Testis (tissue), 3 donors: Measurements from ENCODE around the gene DEAF1. TPM values are rescaled to one million over a fixed set of nuclear protein-coding genes. Genes with fewer than 3 reads are reported as not detected.

Experiments used
- DNase-seq: peaks from one replicate; pipeline ENCODE4 v3.0.0-alpha.2; 2019
- H3K27ac ChIP-seq, 2 donors: fragments of 200-600 bp; sonication (generic); one replicate each; pipeline ENCODE4 v1.5.1; 2019
- H3K27me3 ChIP-seq: fragments of 200-600 bp; sonication (generic); one replicate; pipeline ENCODE4 v1.5.1; 2019
- H3K36me3 ChIP-seq: fragments of 200-600 bp; sonication (generic); one replicate; pipeline ENCODE4 v1.5.1; 2017; ENCODE audit warnings: low read depth; ENCODE audit errors: missing control alignments
- H3K4me1 ChIP-seq: fragments of 200-600 bp; sonication (generic); one replicate; pipeline ENCODE4 v1.5.1; 2019
- H3K4me3 ChIP-seq, 2 donors: fragments of 200-600 bp; sonication (generic); one replicate each; pipeline ENCODE4 v1.5.1; 2017 to 2019
- H3K9me3 ChIP-seq: fragments of 200-600 bp; sonication (generic); one replicate; pipeline ENCODE4 v1.5.1; 2017
- POLR2A ChIP-seq: fragments of 450-650 bp; IDR thresholded peaks from one replicate; pipeline ENCODE4 v1.6.1; 2017; ENCODE audit warnings: antibody characterized with exemption, mild to moderate bottlenecking, moderate library complexity
- WGBS, 2 donors: methylation state at CpG; one replicate each; pipeline ENCODE4 v1.1.5; 2018; 5-methylcytosine and 5-hydroxymethylcytosine counted together
- intact Hi-C: fragments of 100-400 bp; cut with DNase I; formaldehyde crosslinking; loops from one replicate; pipeline ENCODE4 v1.15.1; 2023; ENCODE audit warnings: low total_unique reads
- polyA plus RNA-seq: library from polyadenylated mRNA; stranded (reverse); fragments of 350-450 nt; fragmentation: Illumina TruSeq; extraction: RNeasy Lipid Tissue Mini Kit (QIAGEN cat#74804); gene quantifications from one replicate; pipeline ENCODE4 v1.2.3, GENCODE V29; 2014; ENCODE audit warnings: low read depth, low replicate concordance; ENCODE audit not compliant: insufficient read depth
- total RNA-seq, 2 donors: library from RNA; depleted of rRNA; stranded (reverse); fragments of >200 nt; gene quantifications; one replicate each; pipeline ENCODE4 v1.2.3, GENCODE V29; 2016
- TF ChIP-seq, protein P1 (sequence below), 3 experiments: fragments of 450-650 bp in 2 of 3; fragments of 200-600 bp in 1 of 3; sonication (generic) in 1 of 3; IDR thresholded peaks; one replicate each; pipeline ENCODE4 v1.5.1; 2016 to 2019; ENCODE audit warnings: antibody characterized with exemption in 3 of 3, mild to moderate bottlenecking in 2 of 3, moderate library complexity in 1 of 3

The DEAF1 gene
- total and polyA plus RNA-seq, 3 donors from 2014 or later, result 47.9 to 116 (median 82.5) TPM

DNA sequence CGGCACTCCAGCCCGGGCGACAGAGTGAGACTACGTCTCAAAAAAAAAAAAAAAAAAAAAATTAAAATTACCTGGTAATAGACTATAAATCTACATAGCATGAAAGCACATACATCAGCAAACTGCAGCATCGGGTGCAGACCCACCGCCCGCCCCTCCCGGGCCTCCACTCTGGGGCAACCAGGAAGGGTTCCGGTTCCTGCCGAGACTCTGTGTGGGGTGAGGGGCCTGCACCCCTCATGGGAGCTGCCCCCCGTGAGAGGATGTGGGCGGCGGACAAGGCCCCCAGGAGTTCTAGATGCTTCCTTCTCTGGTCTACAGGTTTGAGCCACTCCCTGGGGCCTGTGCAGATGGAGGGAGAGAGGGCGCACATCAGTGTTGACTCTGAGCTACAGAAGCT, 48.8 kb downstream of the DEAF1 start:
- H3K4me1 ChIP-seq, result no peaks in the 10 kb centered on the region
- no peaks in the 10 kb centered on the region for H3K36me3 ChIP-seq
- no peak for TF ChIP-seq POLR2A
- TF ChIP-seq, protein P1, sequence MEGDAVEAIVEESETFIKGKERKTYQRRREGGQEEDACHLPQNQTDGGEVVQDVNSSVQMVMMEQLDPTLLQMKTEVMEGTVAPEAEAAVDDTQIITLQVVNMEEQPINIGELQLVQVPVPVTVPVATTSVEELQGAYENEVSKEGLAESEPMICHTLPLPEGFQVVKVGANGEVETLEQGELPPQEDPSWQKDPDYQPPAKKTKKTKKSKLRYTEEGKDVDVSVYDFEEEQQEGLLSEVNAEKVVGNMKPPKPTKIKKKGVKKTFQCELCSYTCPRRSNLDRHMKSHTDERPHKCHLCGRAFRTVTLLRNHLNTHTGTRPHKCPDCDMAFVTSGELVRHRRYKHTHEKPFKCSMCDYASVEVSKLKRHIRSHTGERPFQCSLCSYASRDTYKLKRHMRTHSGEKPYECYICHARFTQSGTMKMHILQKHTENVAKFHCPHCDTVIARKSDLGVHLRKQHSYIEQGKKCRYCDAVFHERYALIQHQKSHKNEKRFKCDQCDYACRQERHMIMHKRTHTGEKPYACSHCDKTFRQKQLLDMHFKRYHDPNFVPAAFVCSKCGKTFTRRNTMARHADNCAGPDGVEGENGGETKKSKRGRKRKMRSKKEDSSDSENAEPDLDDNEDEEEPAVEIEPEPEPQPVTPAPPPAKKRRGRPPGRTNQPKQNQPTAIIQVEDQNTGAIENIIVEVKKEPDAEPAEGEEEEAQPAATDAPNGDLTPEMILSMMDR (IDR thresholded peaks at IDR 0.05), result no peak
- WGBS, 2 donors, result 86 to 90% methylated on average over 13 to 14 of the region's 14 CpGs
- no peaks in the 10 kb centered on the region for H3K27me3 ChIP-seq
- H3K27ac ChIP-seq, result no peak overlapping the region
- DNase-seq, result no peak
- intact Hi-C loops, result no loop called here
- H3K9me3 ChIP-seq, result no peaks in the 10 kb centered on the region
- no peak overlapping the region for H3K4me3 ChIP-seq

DNA sequence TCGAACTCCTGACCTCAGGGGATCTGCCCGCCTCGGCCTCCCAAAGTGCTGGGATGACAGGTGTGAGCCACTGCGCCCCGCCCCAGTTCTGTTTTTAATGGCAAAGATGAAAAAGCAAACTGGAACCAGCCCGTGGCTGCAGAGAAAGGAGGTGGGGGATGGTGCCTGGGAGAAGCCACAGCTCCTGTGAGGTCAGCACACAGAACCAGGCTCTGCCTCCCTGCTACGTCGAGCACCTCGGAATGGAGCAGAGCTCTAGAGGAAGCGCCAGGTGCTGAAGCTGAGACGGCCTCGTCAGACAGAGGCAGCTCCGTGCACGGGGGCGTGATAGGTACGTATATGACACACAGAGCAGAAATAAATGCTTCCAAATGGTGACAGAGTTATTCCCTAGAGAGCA, 49.5 kb downstream of the DEAF1 start:
- intact Hi-C loops, result no loop called here
- Histone ChIP-seq H3K4me3 (no peak overlapping the region), H3K27ac (no peak overlapping the region), H3K27me3 (no peaks in the 10 kb centered on the region), H3K9me3 (no peaks in the 10 kb centered on the region), H3K36me3 (no peaks in the 10 kb centered on the region), H3K4me1 (no peaks in the 10 kb centered on the region)
- WGBS, 2 donors, result 84 to 86% methylated on average over 16 of the region's 16 CpGs
- TF ChIP-seq POLR2A, result no peak
- TF ChIP-seq, protein P1 (IDR thresholded peaks at IDR 0.05), result no peak
- no peak for DNase-seq

DNA sequence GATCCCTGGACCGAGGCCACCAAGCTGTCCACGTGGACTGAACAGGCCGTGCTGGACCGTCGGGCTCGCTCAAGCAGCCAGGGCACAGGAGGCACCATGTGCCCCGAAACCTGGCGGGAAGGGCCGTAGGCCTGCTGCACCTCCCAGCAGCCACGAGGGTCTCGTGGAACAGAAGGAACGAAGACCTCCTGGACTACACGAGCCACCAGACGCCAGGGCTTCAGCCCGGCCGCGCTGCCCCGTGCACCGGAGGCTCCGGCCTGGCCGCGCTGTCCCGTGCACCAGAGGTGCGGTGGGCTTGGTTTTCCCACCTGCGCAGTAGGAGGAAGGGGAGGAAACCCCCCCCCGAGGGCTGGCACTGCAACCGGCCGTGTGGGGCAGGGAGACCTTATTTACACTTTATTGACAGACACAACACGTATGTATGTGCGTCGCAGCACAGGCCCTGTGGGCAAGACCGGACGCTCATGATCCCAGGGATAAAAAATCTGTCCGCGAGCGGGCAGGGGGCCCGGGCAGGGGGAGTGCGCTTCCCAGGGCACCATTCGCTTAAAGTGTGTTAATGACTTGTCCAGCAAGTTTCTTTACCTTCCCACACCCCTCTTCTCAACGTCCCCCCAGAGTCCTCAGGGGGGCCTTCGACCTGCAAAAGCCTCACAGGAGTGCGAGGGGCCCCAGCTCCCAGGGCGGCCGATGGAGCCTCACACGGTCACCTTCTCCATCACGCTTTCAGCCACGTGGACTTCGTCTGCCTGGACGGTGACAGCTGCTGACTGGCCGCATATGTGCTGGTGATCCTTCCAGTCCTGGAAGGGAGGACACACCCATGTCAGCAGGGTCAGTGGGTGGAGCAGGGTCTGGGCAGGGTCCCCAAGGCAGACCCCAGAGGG, 50.9 kb downstream of the DEAF1 start:
- no peak for DNase-seq
- WGBS, 2 donors, result 89 to 91% methylated on average over 30 to 50 of the region's 50 CpGs
- Histone ChIP-seq H3K27me3 (no peaks in the 10 kb centered on the region), H3K4me3 (no peak overlapping the region), H3K4me1 (no peaks in the 10 kb centered on the region), H3K9me3 (no peaks in the 10 kb centered on the region), H3K27ac (no peak overlapping the region), H3K36me3 (no peaks in the 10 kb centered on the region)
- intact Hi-C loops, result no loop called here
- TF ChIP-seq, protein P1 (IDR thresholded peaks at IDR 0.05), result no peak
- TF ChIP-seq POLR2A, result no peak

DNA sequence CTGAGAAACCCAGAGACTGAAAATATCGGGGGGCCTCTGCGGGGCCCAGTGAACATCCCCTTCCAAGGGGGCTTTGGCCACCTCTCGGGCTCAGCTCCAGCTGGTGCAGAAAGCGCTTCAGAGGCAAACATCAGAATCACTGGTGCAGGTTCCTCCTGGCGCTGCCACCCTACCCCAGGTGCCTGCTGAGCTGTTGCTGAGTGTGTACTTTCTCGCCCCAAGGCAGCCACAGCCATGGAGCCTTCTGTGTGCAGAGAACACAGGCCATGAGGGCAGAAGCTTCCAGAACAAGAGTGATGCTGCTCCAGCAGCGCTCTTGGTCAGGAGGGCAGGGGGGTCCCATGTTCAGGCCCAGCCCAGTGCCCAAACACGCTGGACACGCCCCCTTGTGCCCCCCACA, 51.7 kb downstream of the DEAF1 start:
- 89 to 91% methylated on average over 9 of the region's 9 CpGs for WGBS, 2 donors
- Histone ChIP-seq H3K4me1 (no peaks in the 10 kb centered on the region), H3K36me3 (no peaks in the 10 kb centered on the region)

More for the DNA sequence above, 51.7 kb downstream of the DEAF1 start:
- Histone ChIP-seq H3K9me3 (no peaks in the 10 kb centered on the region), H3K27ac (no peak overlapping the region), H3K4me3 (no peak overlapping the region), H3K27me3 (no peaks in the 10 kb centered on the region)
- no peak for DNase-seq
- intact Hi-C loops, result no loop called here
- TF ChIP-seq POLR2A, result no peak
- TF ChIP-seq, protein P1 (IDR thresholded peaks at IDR 0.05), result no peak
